GM23338 (cell line): ENCODE data around the gene NTRK3. TPM values are rescaled to one million over a fixed set of nuclear protein-coding genes. Genes with fewer than 3 reads are reported as not detected.

Experiments used
- ATAC-seq: fragments of 200-7000 bp; cut with Tn5 transposase; 3 replicates; pipeline ENCODE4 v1.9.1; 2020
- DNase-seq: peaks from one replicate; pipeline ENCODE4 v3.0.0-alpha.2; 2015; ENCODE audit warnings: low spot score
- H2AFZ ChIP-seq: fragments of 200-600 bp; sonication (generic); 2 replicates; pipeline ENCODE4 v1.8.0; 2016; ENCODE audit warnings: antibody characterized with exemption, mild to moderate bottlenecking, moderate library complexity
- H3F3A ChIP-seq: fragments of 200-600 bp; sonication (generic); replicated peaks from 2 replicates; pipeline ENCODE4 v1.8.0; 2017; ENCODE audit warnings: antibody characterized with exemption, mixed run types, low read depth
- H3K27ac ChIP-seq: fragments of 200-600 bp; sonication (generic); 2 replicates; pipeline ENCODE4 v1.6.1; 2016; ENCODE audit warnings: low read depth
- H3K27me3 ChIP-seq: fragments of 200-600 bp; sonication (generic); 2 replicates; pipeline ENCODE4 v1.8.0; 2016; ENCODE audit warnings: mild to moderate bottlenecking, mixed run types, moderate library complexity; ENCODE audit not compliant: insufficient read depth
- H3K36me3 ChIP-seq: fragments of 200-600 bp; sonication (generic); 2 replicates; pipeline ENCODE4 v1.8.0; 2016; ENCODE audit warnings: mild to moderate bottlenecking; ENCODE audit not compliant: insufficient read depth
- H3K4me1 ChIP-seq: fragments of 200-600 bp; sonication (generic); 2 replicates; pipeline ENCODE4 v1.8.0; 2016; ENCODE audit warnings: mild to moderate bottlenecking, moderate library complexity; ENCODE audit not compliant: insufficient read depth
- H3K4me2 ChIP-seq: fragments of 200-600 bp; sonication (generic); 2 replicates; pipeline ENCODE4 v1.7.1; 2017; ENCODE audit warnings: mixed run types
- H3K4me3 ChIP-seq: fragments of 200-600 bp; sonication (generic); 2 replicates; pipeline ENCODE4 v1.6.1; 2016; ENCODE audit warnings: mixed run types
- H3K79me2 ChIP-seq: fragments of 200-600 bp; sonication (generic); replicated peaks from 2 replicates; pipeline ENCODE4 v1.8.0; 2017; ENCODE audit warnings: mild to moderate bottlenecking; ENCODE audit not compliant: insufficient read depth
- H3K9me2 ChIP-seq: fragments of 200-600 bp; sonication (generic); 2 replicates; pipeline ENCODE4 v1.8.0; 2017; ENCODE audit not compliant: insufficient read depth
- H4K20me1 ChIP-seq: fragments of 200-600 bp; sonication (generic); replicated peaks from 2 replicates; pipeline ENCODE4 v1.8.0; 2017; ENCODE audit warnings: mild to moderate bottlenecking; ENCODE audit not compliant: insufficient read depth
- H3K27ac Mint-ChIP-seq: 2 replicates; pipeline ENCODE4 v1.8.0; 2020; ENCODE audit warnings: inconsistent platforms, mild to moderate bottlenecking, moderate library complexity, mixed read lengths
- H3K27me3 Mint-ChIP-seq: 3 replicates; pipeline ENCODE4 v1.8.0; 2022; ENCODE audit warnings: low read depth, mild to moderate bottlenecking, moderate library complexity, mixed read lengths, inconsistent platforms; ENCODE audit not compliant: insufficient read depth, poor library complexity
- H3K36me3 Mint-ChIP-seq: 3 replicates; pipeline ENCODE4 v1.8.0; 2021; ENCODE audit warnings: low read depth, mild to moderate bottlenecking, inconsistent platforms, moderate library complexity, mixed read lengths
- H3K4me1 Mint-ChIP-seq: 3 replicates; pipeline ENCODE4 v1.8.0; 2020; ENCODE audit warnings: mild to moderate bottlenecking, inconsistent platforms, mixed read lengths
- H3K4me3 Mint-ChIP-seq: 3 replicates; pipeline ENCODE4 v1.8.0; 2021; ENCODE audit warnings: moderate library complexity, mild to moderate bottlenecking, inconsistent platforms, mixed read lengths
- H3K9me3 Mint-ChIP-seq: 3 replicates; pipeline ENCODE4 v1.8.0; 2020; ENCODE audit warnings: moderate library complexity, mild to moderate bottlenecking, inconsistent platforms, mixed read lengths
- ETS1 ChIP-seq: IDR thresholded peaks from 2 replicates; pipeline ENCODE4 v1.6.1; 2016; ENCODE audit warnings: antibody characterized with exemption
- EZH2 ChIP-seq: fragments of 200-600 bp; sonication (generic); IDR thresholded peaks from one replicate; pipeline ENCODE4 v1.8.0; 2017; ENCODE audit warnings: antibody characterized with exemption, mild to moderate bottlenecking, low read depth; ENCODE audit not compliant: unreplicated experiment
- JUNB ChIP-seq: IDR thresholded peaks from one replicate; pipeline ENCODE4 v1.6.1; 2016; ENCODE audit warnings: antibody characterized with exemption; ENCODE audit not compliant: unreplicated experiment
- NANOG ChIP-seq: IDR thresholded peaks from 2 replicates; pipeline ENCODE4 v1.6.1; 2016; ENCODE audit warnings: antibody characterized with exemption, borderline replicate concordance
- STAT1 ChIP-seq: IDR thresholded peaks from one replicate; pipeline ENCODE4 v1.6.1; 2016; ENCODE audit warnings: antibody characterized with exemption; ENCODE audit not compliant: unreplicated experiment
- ZNF462 ChIP-seq: fragments of 250-450 bp; sonication (Bioruptor Pico); IDR thresholded peaks from 2 replicates; pipeline ENCODE4 v1.5.0; 2020; ENCODE audit warnings: mild to moderate bottlenecking, moderate library complexity
- polyA plus RNA-seq: library from polyadenylated mRNA; unstranded; fragments of >200 nt; fragmentation: Nextera tagmentation; extraction: Ambion mirVana; gene quantifications from 2 replicates; pipeline ENCODE4 v1.2.1, GENCODE V29; 2016
- total RNA-seq: library from RNA; depleted of rRNA; stranded (reverse); fragments of >200 nt; shearing (Covaris generic); gene quantifications from 2 replicates; pipeline ENCODE4 v1.2.3, GENCODE V29; 2014
- TF ChIP-seq, protein P1 (sequence below), 2 experiments: fragments of 200-600 bp in 1 of 2; sonication (generic) in 1 of 2; conservative IDR thresholded peaks; 2 replicates each; pipeline versions ENCODE4 v1.5.1 to v1.6.1; 2016 to 2017; ENCODE audit warnings: antibody characterized with exemption in 2 of 2, low read depth in 2 of 2, mild to moderate bottlenecking in 2 of 2, moderate library complexity in 1 of 2

NTRK3 gene
- total and polyA plus RNA-seq, 2 experiments from 2014 or later = 3.1 to 5.3 TPM

GRCh38 chr15:88218557-88219221 lies 37.9 kb downstream of the NTRK3 start:
- DNase-seq = no peak
- H3K9me2 ChIP-seq = no peaks in the 10 kb centered on the region
- H3K4me2 ChIP-seq = no peak overlapping the region
- H3K79me2 ChIP-seq = no peaks in the 10 kb centered on the region
- ATAC-seq = no peak
- no peaks in the 10 kb centered on the region for H4K20me1 ChIP-seq
- H3K4me1 ChIP-seq = peaks cover 4% of the 10 kb centered on the region; the same call in 1 of the 2 replicates
- no peak overlapping the region for H3K4me3 ChIP-seq
- Mint-ChIP-seq H3K4me1 (peaks cover 6% of the 10 kb centered on the region), H3K9me3 (no peaks in the 10 kb centered on the region; the same call in 2 of the 3 replicates), H3K36me3 (no peaks in the 10 kb centered on the region; the same call in 2 of the 3 replicates), H3K27me3 (peaks cover 3% of the 10 kb centered on the region), H3K27ac (no peak overlapping the region), H3K4me3 (no peak overlapping the region)
- H3K27ac ChIP-seq = no peak overlapping the region
- no peaks in the 10 kb centered on the region for H3F3A ChIP-seq
- no peaks in the 10 kb centered on the region for H3K36me3 ChIP-seq
- TF ChIP-seq STAT1 (no peak), EZH2 (no peak), ZNF462 (CRISPR knock-in tag) (no peak), ETS1 (no peak), JUNB (no peak), NANOG (no peak)
- TF ChIP-seq, protein P1, sequence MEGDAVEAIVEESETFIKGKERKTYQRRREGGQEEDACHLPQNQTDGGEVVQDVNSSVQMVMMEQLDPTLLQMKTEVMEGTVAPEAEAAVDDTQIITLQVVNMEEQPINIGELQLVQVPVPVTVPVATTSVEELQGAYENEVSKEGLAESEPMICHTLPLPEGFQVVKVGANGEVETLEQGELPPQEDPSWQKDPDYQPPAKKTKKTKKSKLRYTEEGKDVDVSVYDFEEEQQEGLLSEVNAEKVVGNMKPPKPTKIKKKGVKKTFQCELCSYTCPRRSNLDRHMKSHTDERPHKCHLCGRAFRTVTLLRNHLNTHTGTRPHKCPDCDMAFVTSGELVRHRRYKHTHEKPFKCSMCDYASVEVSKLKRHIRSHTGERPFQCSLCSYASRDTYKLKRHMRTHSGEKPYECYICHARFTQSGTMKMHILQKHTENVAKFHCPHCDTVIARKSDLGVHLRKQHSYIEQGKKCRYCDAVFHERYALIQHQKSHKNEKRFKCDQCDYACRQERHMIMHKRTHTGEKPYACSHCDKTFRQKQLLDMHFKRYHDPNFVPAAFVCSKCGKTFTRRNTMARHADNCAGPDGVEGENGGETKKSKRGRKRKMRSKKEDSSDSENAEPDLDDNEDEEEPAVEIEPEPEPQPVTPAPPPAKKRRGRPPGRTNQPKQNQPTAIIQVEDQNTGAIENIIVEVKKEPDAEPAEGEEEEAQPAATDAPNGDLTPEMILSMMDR (conservative IDR thresholded peaks at IDR 0.05; ENCODE audit: low read depth in 2 of 2) = no peak
- no peaks in the 10 kb centered on the region for H3K27me3 ChIP-seq
- no peak overlapping the region for H2AFZ ChIP-seq
